GM19463 (cell line): ENCODE results near the gene ATPAF1.
"Not testable (repeated sequence)": the region's sequence is repeated elsewhere in the genome, so short reads cannot be mapped to it uniquely, and the experiment has no call there.

Experiments used
- ATAC-seq: cut with Tn5 transposase; IDR thresholded peaks from one replicate; pipeline ENCODE4 v1.9.1; 2021; ENCODE audit warnings: mild to moderate bottlenecking, moderate library complexity; ENCODE audit not compliant: unreplicated experiment

ATPAF1 gene

GRCh38 chr1:46667782-46668760 is at the start of gene ATPAF1:
TSS of gene ATPAF1 (minus strand) at chr1:46668364. CDS start at chr1:46668322, 42 bp downstream.
- ATAC-seq, result peak; percentile 79

- no peak for ATAC-seq
Measured at GRCh38 chr1:46717654-46718053, 49.5 kb upstream of the ATPAF1 start.

GRCh38 chr1:46714976-46715375 is 46.8 kb upstream of the ATPAF1 start:
- no peak for ATAC-seq

- ATAC-seq, result no peak
Measured at GRCh38 chr1:46708121-46708520, 40.0 kb upstream of the ATPAF1 start.

- no peak for ATAC-seq
Measured at GRCh38 chr1:46705408-46705807, 37.2 kb upstream of the ATPAF1 start.

GRCh38 chr1:46703927-46704641 is 35.9 kb upstream of the ATPAF1 start:
- ATAC-seq, result no peak

GRCh38 chr1:46699666-46700065 is 31.5 kb upstream of the ATPAF1 start:
- no peak for ATAC-seq

- ATAC-seq, result no peak
Measured at GRCh38 chr1:46697053-46697452, 28.9 kb upstream of the ATPAF1 start.

- not testable (repeated sequence) for ATAC-seq
Measured at GRCh38 chr1:46694676-46695075, 26.5 kb upstream of the ATPAF1 start.

GRCh38 chr1:46692811-46693770 is 24.9 kb upstream of the ATPAF1 start:
- ATAC-seq, result no peak

- no peak for ATAC-seq
Measured at GRCh38 chr1:46691997-46692790, 24.0 kb upstream of the ATPAF1 start.

- no peak for ATAC-seq
Measured at GRCh38 chr1:46690931-46691421, 22.8 kb upstream of the ATPAF1 start.

GRCh38 chr1:46689897-46690296 is 21.7 kb upstream of the ATPAF1 start:
- no peak for ATAC-seq

GRCh38 chr1:46689356-46689755 is 21.2 kb upstream of the ATPAF1 start:
- ATAC-seq, result no peak

GRCh38 chr1:46687921-46688509 is 19.9 kb upstream of the ATPAF1 start:
- no peak for ATAC-seq

- no peak for ATAC-seq
Measured at GRCh38 chr1:46687093-46687659, 19.0 kb upstream of the ATPAF1 start.

GRCh38 chr1:46686255-46686654 is 18.1 kb upstream of the ATPAF1 start:
- no peak for ATAC-seq

GRCh38 chr1:46684670-46685069 is 16.5 kb upstream of the ATPAF1 start:
- no peak for ATAC-seq

GRCh38 chr1:46682064-46682463 is 13.9 kb upstream of the ATPAF1 start:
- ATAC-seq, result no peak
